Stromal cell of bone marrow (primary cell): ENCODE results near the gene PTGDR.

Experiments used
- DNase-seq: peaks from one replicate; pipeline ENCODE4 v3.0.0-alpha.2; 2012; ENCODE audit warnings: low read depth

PTGDR gene, protein sequence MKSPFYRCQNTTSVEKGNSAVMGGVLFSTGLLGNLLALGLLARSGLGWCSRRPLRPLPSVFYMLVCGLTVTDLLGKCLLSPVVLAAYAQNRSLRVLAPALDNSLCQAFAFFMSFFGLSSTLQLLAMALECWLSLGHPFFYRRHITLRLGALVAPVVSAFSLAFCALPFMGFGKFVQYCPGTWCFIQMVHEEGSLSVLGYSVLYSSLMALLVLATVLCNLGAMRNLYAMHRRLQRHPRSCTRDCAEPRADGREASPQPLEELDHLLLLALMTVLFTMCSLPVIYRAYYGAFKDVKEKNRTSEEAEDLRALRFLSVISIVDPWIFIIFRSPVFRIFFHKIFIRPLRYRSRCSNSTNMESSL

DNA sequence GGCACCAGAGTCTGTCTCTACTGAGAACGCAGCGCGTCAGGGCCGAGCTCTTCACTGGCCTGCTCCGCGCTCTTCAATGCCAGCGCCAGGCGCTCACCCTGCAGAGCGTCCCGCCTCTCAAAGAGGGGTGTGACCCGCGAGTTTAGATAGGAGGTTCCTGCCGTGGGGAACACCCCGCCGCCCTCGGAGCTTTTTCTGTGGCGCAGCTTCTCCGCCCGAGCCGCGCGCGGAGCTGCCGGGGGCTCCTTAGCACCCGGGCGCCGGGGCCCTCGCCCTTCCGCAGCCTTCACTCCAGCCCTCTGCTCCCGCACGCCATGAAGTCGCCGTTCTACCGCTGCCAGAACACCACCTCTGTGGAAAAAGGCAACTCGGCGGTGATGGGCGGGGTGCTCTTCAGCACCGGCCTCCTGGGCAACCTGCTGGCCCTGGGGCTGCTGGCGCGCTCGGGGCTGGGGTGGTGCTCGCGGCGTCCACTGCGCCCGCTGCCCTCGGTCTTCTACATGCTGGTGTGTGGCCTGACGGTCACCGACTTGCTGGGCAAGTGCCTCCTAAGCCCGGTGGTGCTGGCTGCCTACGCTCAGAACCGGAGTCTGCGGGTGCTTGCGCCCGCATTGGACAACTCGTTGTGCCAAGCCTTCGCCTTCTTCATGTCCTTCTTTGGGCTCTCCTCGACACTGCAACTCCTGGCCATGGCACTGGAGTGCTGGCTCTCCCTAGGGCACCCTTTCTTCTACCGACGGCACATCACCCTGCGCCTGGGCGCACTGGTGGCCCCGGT, at the start of gene PTGDR:
Gene PTGDR (plus strand): TSS at position 198 of the 778 bp plus-strand sequence. CDS start 117 bp downstream, at position 315.
- DNase-seq: no peak

DNA sequence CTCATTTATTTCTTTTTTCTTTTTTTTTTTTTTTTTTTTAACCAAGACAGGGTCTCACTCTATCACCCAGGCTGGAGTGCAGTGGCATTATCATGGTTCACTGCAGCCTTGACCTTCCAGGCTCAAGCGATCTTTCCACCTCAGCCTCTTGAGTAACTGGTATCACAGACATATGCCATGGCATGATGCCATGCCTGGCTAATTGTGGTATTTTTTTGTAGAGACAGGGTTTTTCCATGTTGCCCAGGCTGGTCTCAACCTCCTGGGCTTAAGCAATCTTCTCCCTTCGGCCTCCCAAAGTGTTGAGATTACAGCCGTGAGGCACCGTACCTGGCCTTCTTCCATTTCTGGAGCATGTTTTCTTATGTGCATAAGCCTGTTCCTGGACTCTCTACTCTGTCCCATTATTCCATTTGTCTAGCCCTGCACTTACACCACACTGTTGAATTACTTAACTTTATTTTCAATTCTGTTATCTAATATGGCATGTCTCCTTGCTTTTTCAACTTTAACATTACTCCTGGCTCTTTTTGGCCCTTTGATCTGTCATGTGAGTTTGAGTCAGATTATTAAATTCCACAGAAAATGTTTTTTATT, 47.9 kb upstream of the PTGDR start:
- DNase-seq: no peak

DNA sequence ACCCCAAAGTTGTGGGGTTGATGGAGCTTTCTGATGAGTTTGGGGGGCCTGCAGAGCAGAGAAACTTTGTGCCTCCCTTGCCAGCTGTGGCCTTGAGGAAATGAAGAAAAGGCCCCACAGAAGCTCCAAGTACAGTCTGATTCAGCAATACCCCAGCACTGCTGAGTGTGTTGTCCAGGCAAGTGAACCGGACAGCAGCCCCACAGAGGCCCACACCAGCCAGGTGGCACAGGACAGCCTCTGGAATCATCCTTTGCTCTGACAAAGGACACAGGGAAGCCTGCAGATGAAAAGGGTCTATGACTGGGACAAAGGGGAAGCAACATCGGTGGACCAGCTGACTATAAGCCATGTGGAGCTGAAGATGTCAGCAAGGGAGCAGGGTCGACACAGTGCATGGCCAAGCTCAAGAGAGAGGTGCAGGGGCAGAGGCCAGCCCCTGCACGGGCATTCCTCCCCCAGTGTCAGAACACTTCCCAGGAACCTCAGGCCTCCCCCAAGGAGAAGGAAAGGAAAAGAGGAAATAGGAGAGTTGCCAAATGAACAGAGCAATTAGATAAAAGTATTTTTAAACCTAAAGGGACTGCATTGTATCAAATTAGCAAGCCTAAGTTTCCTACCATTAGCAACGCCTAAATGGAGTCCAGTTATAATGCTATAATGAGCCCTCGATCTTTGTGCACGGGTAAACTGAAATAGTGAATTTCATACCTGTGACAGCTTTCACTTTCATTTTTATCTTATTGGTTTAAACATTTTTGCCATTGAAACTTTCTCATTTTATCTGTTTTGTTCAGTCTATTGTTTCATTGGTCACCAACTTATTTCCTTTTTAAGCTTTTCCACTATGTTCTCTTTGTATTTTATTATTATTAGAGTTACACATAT, 46.3 kb upstream of the PTGDR start:
- no peak for DNase-seq

DNA sequence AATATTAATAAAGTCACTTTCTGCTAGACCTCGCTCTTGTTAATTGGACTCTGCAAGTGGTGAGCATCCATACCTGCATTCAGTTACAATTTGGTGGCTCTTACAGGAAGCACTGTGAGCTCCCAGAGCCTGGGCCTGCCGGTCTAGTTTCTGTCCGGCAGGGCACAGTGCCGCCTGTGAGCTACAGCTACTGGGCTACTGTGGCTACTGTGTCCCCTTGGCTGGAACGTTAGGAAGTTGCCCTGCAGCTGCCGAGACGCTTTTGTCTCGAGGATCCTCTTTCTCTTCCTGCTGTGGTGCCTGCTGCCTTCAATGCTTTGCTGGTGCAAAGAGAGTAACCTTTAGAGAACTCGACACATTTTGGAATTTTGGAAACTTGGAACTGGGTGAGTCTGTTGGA, 44.6 kb upstream of the PTGDR start:
- DNase-seq: no peak

DNA sequence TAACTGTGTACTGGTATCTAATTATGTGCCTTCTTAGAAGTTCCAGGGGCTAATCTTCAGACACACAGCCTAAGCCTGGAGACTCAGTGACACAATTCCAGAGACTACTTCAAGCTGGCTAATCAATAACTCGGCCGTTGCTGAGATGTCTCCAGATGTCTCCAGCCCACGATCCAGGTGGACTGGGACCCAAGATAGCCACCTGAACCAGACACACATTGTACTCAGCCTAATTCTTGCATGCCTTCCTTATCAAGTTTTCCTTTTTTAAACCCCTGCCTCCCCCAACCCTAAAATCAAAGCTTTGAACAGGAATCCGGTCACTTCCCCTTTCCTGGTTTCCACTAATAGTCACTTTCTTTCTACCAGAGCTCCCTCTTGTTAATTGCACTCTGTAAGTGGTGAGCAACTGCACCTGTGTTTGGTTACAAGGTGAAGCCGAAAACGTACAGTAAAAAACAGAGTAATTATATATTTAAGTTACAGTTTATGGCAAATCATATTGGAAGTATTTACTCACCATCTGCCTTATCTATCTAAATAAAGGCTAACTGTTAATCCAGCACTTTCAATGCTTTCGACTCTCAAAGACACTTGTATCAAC, 39.8 kb upstream of the PTGDR start:
- no peak for DNase-seq

DNA sequence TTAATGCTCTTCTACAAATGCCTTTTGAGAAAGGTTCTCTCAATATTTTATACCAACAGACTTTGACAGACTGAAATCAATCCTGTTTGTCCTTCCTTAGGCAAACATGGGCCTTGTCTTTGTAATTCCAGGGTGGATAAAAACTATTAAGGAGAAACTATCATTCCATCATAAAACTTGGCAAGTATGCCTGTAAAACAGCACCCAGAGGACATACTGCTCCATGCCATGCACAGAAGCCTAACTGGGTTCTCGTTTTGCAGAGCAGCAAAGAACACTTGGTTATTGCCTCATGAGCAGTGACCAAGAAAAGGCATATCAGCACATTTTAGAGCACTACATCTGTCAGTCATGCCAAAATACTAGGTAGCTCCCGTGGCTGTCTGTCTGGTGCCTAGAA, 33.8 kb upstream of the PTGDR start:
- DNase-seq: no peak

DNA sequence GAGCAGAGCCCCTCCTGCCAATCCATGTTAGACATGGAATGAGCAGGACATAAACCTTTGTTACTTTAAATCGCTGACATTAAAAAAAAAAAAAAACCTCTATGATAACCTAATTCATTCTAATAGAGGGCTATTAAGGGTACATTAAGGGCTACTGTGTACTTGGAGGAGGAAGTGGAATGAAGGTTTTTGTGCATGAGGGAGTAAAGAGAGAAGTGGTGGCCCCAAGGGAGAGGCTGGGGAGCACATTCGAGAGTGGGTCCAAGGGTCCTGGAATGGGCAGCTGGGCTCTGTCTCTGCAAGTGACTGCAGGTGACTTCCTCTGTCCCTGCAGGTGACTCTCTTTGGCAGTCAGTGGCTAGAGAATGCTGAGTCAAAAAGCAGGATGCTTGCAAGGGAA, 32.1 kb upstream of the PTGDR start:
- DNase-seq: no peak

DNA sequence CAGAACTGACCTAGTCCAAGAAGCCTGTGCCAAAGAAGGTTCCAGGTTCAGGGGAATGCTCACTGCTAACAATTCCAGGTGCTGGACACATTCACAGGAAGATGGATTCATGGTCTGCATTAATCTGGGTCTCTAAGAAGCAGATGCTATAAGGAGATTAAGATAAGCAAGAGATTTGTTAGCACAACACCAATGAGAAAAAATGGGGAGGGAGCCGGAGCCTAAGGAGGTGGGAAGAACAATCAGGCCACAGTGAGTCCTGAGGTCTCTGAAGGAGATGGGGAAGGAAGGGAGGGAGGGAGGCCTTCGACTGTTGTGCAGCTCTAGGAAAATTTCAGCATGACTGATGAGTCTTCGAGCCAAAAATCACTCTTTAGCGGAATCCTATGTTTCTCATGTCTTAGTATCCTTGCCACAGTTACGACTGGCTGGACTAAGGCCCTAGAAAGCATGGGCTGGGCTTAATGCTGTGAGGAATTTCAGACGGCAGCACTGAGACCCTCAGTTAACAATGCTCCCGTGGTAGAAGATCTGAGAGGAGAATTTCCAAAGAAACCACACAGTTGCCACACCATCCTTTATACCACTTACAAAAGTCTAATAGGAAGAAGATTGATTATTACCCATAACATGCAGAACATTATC, 31.5 kb upstream of the PTGDR start:
- no peak for DNase-seq

DNA sequence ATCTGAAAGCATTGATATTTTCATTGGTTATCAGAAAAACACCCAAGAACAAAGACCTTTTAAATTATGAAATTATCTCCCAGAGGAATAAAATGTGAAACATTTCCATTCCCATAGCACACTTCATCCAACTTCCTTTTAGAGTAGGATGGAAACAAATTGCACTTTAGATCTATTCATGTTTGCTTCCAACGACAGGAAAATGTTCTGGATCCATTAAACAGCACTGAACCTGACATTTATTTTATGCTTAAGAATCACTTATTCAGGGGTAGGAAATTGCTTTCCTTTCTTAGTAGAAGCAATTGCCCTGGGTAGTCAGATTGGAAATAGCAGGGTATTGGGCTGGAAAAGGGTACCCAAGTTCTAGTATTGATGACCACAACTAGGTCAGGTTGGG, 28.8 kb upstream of the PTGDR start:
- no peak for DNase-seq

DNA sequence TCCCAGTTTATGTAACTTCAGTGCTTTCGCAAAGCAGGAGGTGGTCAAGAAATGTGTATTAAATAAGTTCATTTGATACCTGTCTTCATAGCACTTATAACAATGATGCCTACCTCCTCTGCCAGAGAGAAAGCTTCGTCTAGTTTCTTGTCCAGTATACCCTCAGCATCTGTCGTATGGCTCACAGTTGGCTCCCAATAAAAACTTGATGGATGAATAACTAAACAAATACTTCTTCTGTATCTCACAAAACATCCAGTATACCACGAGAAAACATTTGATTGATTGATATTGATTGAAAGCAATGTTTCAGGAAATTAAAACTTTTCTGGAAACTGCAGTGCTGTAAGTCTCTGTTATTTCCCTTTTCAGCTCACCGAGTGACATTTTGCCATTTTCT, 26.9 kb upstream of the PTGDR start:
- no peak for DNase-seq

DNA sequence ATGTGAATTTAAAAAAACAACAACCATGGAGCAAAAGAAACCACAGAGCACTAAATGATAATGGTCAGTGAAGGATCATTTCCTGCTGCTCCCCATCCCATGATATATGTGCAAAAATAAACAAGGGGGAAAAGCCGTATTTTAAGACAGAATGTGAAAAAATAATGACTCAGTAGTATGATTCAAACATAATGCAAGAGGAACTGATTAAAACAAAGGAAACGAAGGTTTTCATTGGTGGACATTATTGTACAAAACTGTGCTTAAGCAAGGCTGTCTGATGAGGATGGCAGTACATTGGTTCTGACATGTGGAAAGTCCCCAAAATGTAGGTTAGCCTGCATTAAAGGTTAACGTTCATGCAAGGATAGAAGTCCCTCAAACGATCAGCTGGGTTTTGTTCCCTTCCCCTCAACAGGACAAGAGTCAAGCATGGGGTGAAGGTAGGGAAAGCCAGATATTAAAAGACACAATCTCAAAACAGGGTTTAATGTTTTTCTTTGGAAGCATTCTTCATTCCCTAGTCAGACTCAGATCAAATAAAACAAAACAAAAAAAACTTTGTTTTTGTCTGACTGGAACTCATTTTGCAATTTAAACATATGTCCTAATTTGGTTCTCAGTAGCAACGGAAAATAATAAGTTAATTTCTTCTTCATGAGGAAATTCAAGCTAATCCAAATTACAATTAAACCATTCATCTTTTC, 26.3 kb upstream of the PTGDR start:
- DNase-seq: peak; percentile 68

DNA sequence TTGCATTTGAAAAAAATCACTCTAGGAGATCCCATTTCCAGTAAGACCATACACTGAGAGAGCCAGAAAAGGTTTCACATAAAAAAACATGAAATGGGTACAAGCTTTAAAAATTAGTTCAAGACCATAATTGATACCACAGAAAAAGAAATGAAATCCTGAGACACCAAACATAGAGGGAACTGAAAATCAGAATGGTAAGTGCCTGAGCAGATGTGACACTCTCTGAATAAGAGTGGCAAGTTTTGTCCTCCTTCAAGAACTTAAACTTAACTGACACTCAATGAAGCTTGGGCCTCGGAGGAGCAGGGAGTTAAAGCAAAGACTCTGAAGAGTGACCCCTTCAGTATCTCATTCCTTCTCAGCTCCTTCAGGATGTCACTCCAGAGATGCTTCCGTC, 23.2 kb upstream of the PTGDR start:
- DNase-seq: no peak

DNA sequence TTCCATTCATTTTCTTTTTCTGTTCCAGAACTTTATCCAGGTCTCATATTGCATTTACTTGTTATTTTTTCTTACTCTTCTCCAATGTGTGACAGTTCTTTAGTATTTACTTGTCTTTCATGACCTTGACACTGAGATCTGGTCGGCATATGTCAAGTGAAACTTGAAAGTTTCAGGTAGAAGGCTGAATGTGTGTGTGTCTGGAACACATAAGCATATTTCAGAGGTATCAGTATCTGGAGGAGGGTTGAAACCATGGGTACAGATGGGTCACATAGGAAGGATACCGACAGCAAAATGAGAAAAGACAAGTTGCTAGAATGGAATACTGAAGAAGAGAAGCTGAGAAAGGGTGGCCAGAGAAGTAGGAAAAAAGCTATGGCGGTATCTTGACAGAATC, 22.5 kb upstream of the PTGDR start:
- DNase-seq: no peak

DNA sequence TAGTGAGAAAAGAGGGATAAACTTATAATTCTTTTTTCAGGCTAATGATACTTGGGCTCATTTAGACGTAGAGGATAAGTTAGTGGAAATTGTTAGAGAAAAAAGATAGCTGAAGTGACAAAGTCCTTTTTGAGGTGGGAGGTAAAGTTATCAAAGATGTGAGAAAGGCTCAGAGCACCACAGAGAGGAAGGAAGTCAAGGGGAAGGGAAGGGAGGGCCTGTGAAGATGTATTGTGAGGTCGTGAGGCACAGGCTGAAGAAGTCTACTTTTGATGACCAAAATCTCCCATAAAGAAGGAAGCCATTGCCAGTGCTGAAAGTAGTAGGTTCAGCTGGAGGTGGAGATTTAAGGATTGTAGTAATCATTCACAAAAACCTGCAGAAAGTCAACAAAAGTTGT, 19.4 kb upstream of the PTGDR start:
- DNase-seq: no peak

DNA sequence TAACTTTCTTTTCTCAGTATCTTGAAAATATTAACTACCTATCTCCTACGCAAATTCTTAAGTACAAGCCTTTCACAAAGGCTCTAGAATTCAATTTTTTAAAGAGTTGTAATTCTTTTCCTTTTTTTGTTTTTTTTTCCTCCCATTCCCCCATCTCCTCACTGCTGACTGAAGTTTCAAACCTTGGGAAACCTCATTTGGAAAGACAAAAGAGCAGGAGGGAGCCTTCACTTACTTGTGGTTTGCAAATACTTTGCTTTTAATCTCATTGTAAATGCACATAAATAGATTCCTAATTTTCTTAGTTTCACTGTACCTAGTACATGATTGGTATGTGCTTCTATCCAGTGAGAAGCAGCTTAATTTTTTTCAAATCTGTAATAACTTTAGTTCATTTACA, 15.8 kb upstream of the PTGDR start:
- DNase-seq: no peak

DNA sequence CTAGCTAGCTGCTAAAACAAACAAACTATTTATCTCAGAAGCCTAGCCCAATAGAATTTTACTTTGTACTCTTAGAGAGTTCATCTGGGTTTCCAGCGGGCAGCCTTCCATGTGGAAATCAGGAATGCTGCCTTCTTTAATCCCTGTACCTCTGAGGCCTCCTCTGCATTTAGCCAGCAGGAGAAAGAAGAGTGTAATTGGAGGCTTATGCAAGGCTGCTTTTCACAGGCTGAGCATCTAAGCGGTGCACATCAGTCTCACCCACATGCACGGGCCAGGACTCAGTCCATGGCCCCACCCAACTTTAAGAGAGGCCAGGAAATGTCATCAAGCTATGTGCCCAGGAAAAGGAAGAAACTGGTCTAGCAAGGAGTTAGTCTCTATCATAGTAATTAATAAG, 14.0 kb upstream of the PTGDR start:
- no peak for DNase-seq

DNA sequence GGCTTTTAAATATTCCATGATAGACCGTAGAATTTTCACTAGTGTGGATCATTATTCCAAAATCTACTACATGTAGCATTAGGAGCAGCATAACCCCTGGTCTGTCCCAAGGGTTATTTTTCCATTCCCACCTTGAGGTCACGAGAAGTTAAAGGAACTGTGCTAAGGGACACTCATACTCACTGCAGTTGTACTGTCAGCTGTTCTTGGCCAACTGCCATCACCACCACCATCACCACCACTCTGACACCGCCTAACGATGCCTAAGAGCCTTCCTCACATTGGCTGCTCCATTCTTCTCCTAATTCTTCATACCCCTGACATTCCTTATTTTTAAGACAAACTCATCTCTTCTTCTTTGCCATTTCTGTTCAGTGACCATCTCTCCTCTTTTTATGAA, 13.4 kb upstream of the PTGDR start:
- no peak for DNase-seq

DNA sequence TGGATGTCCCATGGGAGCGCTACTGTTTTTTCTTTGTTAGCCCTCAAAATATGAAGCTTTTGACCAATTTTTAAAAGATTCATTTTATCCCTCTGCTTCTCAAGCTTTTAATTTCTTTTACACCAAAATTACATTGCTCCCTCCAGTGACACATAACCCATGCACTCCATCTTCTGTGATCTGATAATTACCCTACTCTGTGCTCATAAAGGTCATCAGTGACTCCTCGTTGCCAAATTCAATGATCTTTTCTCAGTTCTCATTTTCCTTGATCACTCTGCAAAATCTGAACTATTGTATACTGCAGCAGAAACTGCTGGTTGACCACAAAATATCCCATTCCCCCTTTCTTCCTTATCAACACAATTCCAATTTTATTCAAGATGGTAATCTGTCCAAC, 8.7 kb upstream of the PTGDR start:
- no peak for DNase-seq

DNA sequence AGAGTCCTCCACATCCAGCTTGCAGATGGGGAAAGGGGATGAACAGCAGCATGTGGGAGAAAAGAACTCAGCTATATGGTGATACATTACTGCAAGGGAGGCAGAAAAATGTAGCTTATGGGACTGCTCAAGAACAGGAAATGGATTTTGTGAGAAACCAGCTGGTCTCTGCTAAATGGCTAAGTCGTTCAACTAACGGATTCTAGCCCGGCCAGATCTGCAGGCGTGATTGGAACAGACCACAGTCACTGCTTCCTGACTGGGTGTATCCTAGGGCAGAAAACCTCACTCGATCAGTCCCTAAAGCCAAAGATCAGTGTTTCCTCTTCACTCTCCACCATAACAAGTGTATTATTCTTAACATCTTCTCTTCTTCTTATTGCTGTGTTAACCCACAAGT, 8.1 kb upstream of the PTGDR start:
- no peak for DNase-seq

DNA sequence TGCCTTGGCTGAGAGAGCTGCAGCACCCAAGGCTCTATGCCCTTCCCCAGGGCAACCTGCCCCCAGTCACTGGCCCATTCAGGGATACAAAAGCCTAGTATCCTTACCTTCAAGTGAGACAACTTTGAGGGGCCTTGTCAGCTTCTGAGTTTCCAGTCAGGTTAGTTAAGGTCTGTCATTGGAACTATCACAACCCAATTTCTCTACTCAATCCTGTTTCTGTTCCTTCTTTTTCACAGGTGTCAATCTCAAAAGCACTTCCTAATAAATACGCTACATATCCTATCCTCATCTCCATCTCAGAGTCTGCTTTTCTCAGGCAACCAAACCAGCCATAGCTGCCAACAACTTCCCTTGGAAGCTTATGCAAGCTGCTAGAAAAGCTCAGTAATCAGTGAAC, 4.9 kb upstream of the PTGDR start:
- DNase-seq: no peak

DNA sequence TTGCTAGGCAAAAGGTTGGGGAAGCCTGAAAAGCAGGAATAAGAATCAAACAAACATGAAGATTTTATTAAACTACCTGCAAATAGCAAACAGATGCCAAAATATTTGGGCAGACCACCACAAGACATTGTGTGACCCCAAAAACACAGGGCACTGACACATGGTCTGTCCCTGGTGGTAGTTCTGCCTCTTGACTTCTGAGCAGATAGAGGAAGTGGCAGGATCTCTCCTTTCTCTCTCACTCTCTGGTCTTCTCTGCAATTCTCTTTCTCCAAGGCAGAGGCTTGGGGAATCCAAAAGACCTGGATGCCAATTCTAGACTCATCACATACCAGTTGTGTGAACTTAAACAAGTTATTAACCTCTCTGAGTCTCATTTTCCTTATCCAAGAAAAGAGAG, 4.3 kb upstream of the PTGDR start:
- no peak for DNase-seq
